Tibial artery (tissue), 4 donors: ENCODE results near the gene TAPT1.

Source experiments
- DNase-seq, 2 donors: peaks; one replicate each; pipeline ENCODE4 v3.0.0-alpha.2; 2019
- H3K27ac ChIP-seq, 2 donors: fragments of 200-600 bp; sonication (generic) in 1 of 2; 1 replicate in 1 of 2; 2 replicates in 1 of 2; pipeline ENCODE4 v1.5.1; 2018 to 2019; ENCODE audit warnings: mild to moderate bottlenecking in 1 of 2
- H3K27me3 ChIP-seq, 2 donors: fragments of 200-600 bp; sonication (generic) in 1 of 2; one replicate each; pipeline versions ENCODE4 v1.5.1 to v1.6.0; 2016 to 2019
- H3K36me3 ChIP-seq, 3 donors: fragments of 200-600 bp; sonication (generic) in 2 of 3; one replicate each; pipeline ENCODE4 v1.5.1; 2016 to 2019; ENCODE audit warnings: mild to moderate bottlenecking in 2 of 3
- H3K4me1 ChIP-seq, 4 donors: fragments of 200-600 bp; sonication (generic) in 2 of 4; 1 replicate in 3 of 4; 2 replicates in 1 of 4; pipeline ENCODE4 v1.5.1; 2016 to 2019
- H3K4me3 ChIP-seq, 2 donors: fragments of 200-600 bp; sonication (generic) in 1 of 2; 1 replicate in 1 of 2; 2 replicates in 1 of 2; pipeline ENCODE4 v1.5.1; 2018 to 2019; ENCODE audit warnings: mild to moderate bottlenecking in 2 of 2
- H3K9me3 ChIP-seq, 3 donors: fragments of 200-600 bp; sonication (generic) in 1 of 3; one replicate each; pipeline ENCODE4 v1.5.1; 2016 to 2019
- intact Hi-C: fragments of 100-400 bp; cut with DNase I; formaldehyde crosslinking; loops from one replicate; pipeline ENCODE4 v1.15.0; 2023; ENCODE audit warnings: low total_unique reads
- TF ChIP-seq, protein P1 (sequence below), 2 experiments: fragments of 200-600 bp in 1 of 2; fragments of 450-650 bp in 1 of 2; IDR thresholded peaks; one replicate each; pipeline ENCODE4 v1.5.1; 2017 to 2019; ENCODE audit warnings: antibody characterized with exemption in 2 of 2, mild to moderate bottlenecking in 1 of 2, moderate library complexity in 1 of 2

TAPT1 gene

DNA sequence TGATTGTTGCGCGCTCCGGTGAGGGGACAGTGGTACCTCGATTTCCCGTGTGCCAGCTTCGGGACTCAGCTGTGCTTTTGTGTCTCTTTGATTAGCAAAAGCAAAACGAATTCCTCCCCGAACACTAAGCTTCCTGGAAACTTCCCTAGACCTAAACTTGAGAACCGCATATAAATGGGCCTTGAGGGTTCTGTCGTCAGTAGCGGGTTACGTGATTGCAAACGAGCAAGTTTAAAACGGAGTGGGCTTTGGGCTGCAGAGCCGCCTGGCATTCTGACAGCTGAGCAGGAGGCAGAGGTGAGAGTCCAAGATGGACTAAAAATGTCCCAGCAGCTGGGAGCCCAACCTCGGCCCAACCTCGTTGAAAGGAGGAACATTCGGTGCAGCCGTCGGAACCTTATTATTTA lies 1.2 kb upstream of the TAPT1 start:
- intact Hi-C loops, result no loop called here
- peak; percentile 34 to 79 for DNase-seq
- TF ChIP-seq, protein P1, sequence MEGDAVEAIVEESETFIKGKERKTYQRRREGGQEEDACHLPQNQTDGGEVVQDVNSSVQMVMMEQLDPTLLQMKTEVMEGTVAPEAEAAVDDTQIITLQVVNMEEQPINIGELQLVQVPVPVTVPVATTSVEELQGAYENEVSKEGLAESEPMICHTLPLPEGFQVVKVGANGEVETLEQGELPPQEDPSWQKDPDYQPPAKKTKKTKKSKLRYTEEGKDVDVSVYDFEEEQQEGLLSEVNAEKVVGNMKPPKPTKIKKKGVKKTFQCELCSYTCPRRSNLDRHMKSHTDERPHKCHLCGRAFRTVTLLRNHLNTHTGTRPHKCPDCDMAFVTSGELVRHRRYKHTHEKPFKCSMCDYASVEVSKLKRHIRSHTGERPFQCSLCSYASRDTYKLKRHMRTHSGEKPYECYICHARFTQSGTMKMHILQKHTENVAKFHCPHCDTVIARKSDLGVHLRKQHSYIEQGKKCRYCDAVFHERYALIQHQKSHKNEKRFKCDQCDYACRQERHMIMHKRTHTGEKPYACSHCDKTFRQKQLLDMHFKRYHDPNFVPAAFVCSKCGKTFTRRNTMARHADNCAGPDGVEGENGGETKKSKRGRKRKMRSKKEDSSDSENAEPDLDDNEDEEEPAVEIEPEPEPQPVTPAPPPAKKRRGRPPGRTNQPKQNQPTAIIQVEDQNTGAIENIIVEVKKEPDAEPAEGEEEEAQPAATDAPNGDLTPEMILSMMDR (IDR thresholded peaks at IDR 0.05), result no peak
- Histone ChIP-seq H3K27me3 (no peaks in the 10 kb centered on the region), H3K36me3 (no peaks in the 10 kb centered on the region), H3K4me1 (peaks cover 0 to 64% (median 33%) of the 10 kb centered on the region in 4 donors), H3K9me3 (no peaks in the 10 kb centered on the region), H3K27ac (peak overlapping the region; percentile 96 to 99), H3K4me3 (peak overlapping the region; percentile 80 to 91)

DNA sequence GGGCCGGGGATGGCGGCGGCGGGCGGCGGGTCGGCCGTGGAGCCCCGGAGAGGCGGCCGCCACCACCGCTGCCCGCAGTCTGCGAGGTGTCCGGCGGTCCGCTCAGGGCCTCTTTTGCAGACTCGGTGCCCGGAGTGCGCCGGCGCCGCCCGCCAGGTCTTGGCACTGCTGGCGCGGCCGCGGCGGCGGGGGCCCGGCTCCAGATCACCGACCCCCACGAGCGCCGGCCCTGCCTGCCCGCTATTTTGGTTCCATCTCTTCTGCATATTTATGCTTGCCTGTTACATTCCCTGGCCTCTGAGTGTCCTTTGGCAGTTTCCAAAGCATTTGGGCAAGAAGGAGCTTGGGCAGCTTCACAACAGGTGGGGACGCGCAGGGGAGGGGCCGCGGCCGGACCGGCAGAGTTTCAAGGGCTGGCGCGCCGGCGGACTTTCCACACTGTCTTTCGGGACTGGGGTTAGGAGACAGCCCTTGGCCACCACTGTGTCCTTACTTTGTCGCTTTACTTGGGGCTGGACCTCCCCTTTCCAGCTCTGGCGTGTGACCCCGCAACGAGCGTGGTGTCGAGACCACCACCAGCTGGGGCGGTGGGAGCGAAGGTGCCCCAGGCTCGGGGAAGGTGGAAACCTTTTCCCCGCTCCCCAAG lies 668 bp upstream of the TAPT1 start:
- Histone ChIP-seq H3K27ac (peak overlapping the region; percentile 96 to 99), H3K27me3 (no peaks in the 10 kb centered on the region), H3K36me3 (no peaks in the 10 kb centered on the region), H3K9me3 (no peaks in the 10 kb centered on the region), H3K4me3 (peak overlapping the region; percentile 80 to 91), H3K4me1 (peaks cover 0 to 64% (median 35%) of the 10 kb centered on the region in 4 donors)
- TF ChIP-seq, protein P1 (IDR thresholded peaks at IDR 0.05), result no peak
- intact Hi-C loops, result no loop called here
- DNase-seq, result peak; percentile 56 to 82

DNA sequence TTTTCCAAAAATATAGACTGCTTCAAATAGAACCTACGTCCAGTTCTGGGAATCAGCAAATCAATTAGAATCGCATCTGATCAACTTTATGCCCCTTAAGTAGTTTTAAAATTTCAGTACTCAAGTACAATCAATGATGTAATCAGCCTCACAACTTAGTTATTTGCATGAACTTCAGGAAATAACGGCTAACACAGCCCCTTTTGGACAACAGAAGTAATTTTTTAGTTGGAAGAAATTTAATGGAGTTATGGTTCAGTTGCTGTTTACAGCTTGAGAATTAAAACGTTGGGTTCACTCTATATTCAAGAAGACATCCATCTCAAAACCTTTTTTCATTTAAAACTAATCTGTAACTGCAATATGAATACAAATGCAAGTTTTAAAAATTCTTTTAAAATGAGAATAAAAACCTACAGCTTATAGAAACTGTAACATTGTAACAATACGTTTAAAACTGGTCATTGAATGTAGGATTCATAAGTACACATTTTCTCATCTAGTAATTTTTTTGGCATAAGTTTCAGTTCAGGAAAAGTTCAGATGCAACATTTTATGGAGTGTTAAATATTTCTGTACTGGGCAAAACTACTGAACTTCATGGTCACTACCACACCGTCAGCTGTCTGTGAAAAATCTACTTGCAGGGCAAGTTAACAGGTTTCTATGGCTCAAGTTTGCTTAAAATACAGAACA lies 956 bp downstream of the TAPT1 start:
- H3K9me3 ChIP-seq, result no peaks in the 10 kb centered on the region
- peak overlapping the region; percentile 96 to 99 for H3K27ac ChIP-seq
- H3K4me3 ChIP-seq, result peak overlapping the region; percentile 80 to 91
- intact Hi-C loops, result no loop called here
- DNase-seq, result no peak
- peaks cover 0 to 3% (median 0%) of the 10 kb centered on the region in 3 donors for H3K36me3 ChIP-seq
- H3K4me1 ChIP-seq, result peaks cover 0 to 64% (median 33%) of the 10 kb centered on the region in 4 donors
- TF ChIP-seq, protein P1 (IDR thresholded peaks at IDR 0.05), result no peak
- H3K27me3 ChIP-seq, result no peaks in the 10 kb centered on the region

DNA sequence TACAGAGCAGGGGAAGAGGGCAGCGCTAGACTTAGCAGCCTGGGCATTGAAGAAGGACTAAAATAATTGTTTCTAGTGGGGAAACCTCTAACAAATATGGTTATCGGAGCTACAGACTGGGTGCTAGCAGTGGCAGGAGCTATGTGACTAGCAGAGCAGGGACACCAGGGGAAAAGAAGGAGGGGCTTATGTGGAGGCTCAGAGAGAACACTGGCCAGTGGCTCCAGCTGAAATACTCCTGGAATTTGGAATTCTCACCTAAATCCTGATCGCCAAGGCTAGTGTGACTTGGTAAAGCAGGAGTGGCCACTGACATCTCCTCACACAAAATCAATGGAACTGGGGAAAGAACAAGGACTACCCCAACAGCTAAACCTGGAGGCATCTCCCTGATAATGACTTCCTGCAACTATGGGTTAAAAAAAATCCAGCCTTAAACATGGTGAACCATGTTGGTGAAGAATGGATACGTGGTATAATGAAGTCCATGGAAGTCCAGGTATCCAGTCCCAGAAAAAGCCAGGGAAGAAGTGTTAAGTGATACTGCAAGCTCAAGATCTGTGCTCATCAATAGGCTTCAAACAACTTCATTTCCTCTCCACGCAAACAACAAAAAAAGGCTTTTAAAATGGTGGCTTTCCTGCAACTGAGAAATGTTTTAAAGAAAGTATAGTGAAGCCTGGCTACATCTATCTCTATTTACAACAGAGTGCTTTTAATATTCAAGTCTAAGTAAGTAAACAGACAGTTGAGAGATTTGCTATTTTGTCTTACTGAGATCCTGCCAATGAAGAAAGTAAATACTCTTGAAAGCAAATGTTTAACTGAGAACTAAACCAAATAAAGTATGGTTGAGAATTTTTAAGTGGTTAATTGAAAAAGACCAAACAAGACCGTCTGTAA lies 1.8 kb downstream of the TAPT1 start:
- no peaks in the 10 kb centered on the region for H3K27me3 ChIP-seq
- DNase-seq, result no peak
- no peaks in the 10 kb centered on the region for H3K9me3 ChIP-seq
- peaks cover 0 to 58% (median 31%) of the 10 kb centered on the region in 4 donors for H3K4me1 ChIP-seq
- H3K4me3 ChIP-seq, result peak overlapping the region; percentile 80 to 91
- TF ChIP-seq, protein P1 (IDR thresholded peaks at IDR 0.05), result no peak
- intact Hi-C loops, result no loop called here
- peak overlapping the region; percentile 8 to 96 for H3K27ac ChIP-seq
- peaks cover 4 to 11% (median 5%) of the 10 kb centered on the region in 3 donors for H3K36me3 ChIP-seq

DNA sequence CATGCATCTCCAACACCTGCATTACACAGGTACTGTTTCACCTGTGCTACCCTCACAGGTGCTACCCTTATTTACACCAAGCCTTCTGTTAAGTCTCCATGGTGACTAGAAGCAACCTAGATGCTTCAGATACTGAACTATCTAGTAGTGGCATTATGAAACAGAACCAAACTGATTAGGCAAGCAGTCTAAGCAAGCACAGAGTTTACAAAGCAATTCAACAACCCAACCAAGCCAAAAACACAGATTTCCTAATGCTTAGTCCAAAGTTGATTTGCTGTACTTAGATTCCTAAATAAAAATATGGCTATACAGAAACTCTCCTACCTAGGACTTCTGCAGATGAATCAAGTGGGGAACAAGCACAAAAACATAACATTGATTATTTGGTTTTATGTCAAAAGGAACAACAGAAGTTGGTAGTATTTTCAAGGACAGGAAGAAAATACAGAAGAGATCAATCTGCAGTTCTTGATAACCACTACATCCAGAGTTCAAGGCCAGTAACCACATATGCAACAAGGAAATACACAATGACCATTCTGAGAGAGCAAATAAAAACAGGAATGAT lies 3.2 kb downstream of the TAPT1 start:
- H3K4me1 ChIP-seq, result peaks cover 0 to 65% (median 29%) of the 10 kb centered on the region in 4 donors
- intact Hi-C loops, result no loop called here

More for the DNA sequence above, 3.2 kb downstream of the TAPT1 start:
- Histone ChIP-seq H3K27ac (peak overlapping the region in 1 of 2 donors; percentile 96), H3K36me3 (peaks cover 9 to 13% (median 11%) of the 10 kb centered on the region in 3 donors), H3K9me3 (no peaks in the 10 kb centered on the region), H3K27me3 (no peaks in the 10 kb centered on the region), H3K4me3 (no peak overlapping the region)
- DNase-seq, result no peak
- TF ChIP-seq, protein P1 (IDR thresholded peaks at IDR 0.05), result no peak
